Stimulated activated effector memory CD8-positive, alpha-beta T cell treated with anti-CD3 and anti-CD28 coated beads, Interleukin-12 subunit alpha, Interleukin-12 subunit beta, amount 100 ng/mL, for 72 hours (primary cell): ENCODE results near the gene CIB4.

ENCODE experiments used
- ATAC-seq: fragments of 150-1000 bp; cut with Tn5 transposase; 2 replicates; pipeline ENCODE4 v1.10.0; 2021
- DNase-seq, 2 donors: peaks; one replicate each; pipeline ENCODE4 v3.0.0; 2021 to 2022; ENCODE audit warnings: low spot score in 2 of 2
- H3K27ac Mint-ChIP-seq: one replicate; pipeline ENCODE4 v1.8.0; 2022; ENCODE audit warnings: mild to moderate bottlenecking, mixed read lengths
- H3K36me3 Mint-ChIP-seq: one replicate; pipeline ENCODE4 v1.8.0; 2022; ENCODE audit warnings: mild to moderate bottlenecking, mixed read lengths
- H3K4me1 Mint-ChIP-seq: one replicate; pipeline ENCODE4 v1.8.0; 2022; ENCODE audit warnings: mixed read lengths
- H3K4me3 Mint-ChIP-seq: one replicate; pipeline ENCODE4 v1.8.0; 2022; ENCODE audit warnings: mild to moderate bottlenecking, mixed read lengths
- H3K9me3 Mint-ChIP-seq: one replicate; pipeline ENCODE4 v1.8.0; 2022; ENCODE audit warnings: mixed read lengths

CIB4 gene

DNA sequence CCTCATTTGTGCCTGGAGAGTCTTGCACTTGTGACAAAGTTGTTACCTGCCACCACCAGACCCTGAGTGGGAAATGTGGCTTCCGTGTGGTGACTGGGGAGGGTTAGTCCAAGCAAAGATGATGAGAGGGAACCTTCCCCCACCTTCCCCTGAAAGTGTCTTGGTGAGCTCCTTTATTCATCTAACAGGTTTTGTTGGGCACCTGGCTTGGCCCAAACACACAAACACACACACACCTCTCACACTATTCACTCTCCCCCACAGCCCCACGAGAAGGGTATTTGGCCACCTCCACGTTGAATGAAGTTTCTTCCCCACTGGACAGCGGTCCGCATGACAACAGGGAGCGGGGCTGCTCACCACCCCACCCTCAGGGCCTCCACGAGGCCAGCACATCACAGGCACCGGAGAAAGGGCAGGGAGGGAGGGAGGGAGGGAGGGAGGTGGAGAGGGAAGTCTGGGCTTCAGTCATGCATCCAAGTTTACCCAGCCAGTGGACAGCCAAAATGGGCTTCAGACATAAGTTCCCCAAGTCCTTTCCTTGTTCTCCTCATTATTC is 1.4 kb downstream of the CIB4 start:
- no peak for ATAC-seq
- no peak overlapping the region for H3K4me3 Mint-ChIP-seq

DNA sequence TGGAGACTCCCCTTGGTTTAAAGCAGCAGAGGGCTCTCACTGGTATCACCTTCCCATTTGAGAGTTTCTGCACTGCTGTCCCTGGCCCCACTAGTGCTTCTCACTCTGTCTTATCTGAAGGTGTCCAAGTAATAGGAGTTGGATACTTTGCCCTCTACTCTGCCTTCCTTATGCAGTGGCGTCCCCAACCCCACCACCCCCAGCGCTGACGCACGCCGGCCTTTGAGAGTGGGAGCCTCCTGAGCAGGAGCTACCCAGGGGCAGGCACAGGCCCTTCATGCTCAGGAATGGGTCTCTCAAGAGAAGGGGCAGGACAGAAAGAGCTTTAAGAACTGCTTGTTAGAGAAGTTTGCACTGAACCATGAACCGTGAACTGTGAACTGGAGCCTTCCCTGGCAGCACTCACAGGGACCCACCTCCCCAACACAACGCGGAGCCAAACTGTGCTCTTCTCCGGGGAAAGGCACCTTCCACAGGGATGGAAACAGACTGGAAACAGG is 3.3 kb downstream of the CIB4 start:
- Mint-ChIP-seq H3K4me1 (peaks cover 6% of the 10 kb centered on the region), H3K9me3 (no peaks in the 10 kb centered on the region), H3K4me3 (no peak overlapping the region), H3K27ac (no peak overlapping the region), H3K36me3 (no peaks in the 10 kb centered on the region)
- no peak for DNase-seq
- no peak for ATAC-seq

More for the DNA sequence above, 1.4 kb downstream of the CIB4 start:
- no peaks in the 10 kb centered on the region for H3K9me3 Mint-ChIP-seq
- H3K27ac Mint-ChIP-seq: no peak overlapping the region
- no peak for DNase-seq
- H3K4me1 Mint-ChIP-seq: peaks cover 6% of the 10 kb centered on the region
- no peaks in the 10 kb centered on the region for H3K36me3 Mint-ChIP-seq

DNA sequence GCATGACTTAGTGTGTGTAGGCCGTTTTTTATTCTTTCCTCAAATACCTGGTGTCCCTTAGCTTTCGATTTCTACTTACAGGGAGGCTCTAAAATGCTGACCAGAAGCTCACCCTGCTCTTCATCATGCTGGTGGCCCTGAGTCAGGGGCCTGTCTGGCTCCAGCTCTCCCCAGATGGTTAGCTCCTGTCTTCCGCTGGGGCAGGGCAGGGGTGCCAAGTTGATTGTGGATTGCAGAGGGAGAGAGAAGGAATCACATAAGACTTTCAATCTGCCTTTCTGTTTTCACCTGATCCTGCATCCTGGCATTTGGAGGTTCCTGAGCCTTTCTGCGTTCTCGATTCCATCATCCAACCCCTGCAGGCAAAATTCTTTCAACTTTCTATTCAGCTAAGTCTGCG is 4.2 kb downstream of the CIB4 start:
- ATAC-seq (no peak), DNase-seq (no peak)
- Mint-ChIP-seq H3K4me3 (no peak overlapping the region), H3K4me1 (peaks cover 6% of the 10 kb centered on the region), H3K36me3 (no peaks in the 10 kb centered on the region), H3K9me3 (no peaks in the 10 kb centered on the region), H3K27ac (no peak overlapping the region)

DNA sequence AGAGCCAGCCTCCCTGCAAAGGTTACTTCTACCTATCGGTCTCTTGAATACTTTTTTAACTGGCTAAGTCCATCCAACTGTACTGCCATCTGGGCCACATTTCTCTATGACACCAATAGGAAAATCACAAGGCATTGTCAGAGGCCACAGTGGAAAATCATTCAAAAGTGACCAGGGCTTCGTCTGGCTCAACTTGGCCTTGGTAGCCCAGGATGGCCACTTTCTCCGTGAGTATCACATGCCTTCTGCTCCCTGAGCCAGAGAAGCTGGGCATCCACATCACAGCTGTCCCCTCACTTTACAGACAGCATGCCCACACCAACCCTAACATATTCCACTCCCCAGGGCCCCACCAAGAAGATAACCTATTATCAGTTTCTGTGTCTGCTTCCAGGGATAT is 5.8 kb downstream of the CIB4 start:
- DNase-seq (no peak), ATAC-seq (no peak)
- H3K4me1 Mint-ChIP-seq: peaks cover 3% of the 10 kb centered on the region
- no peak overlapping the region for H3K27ac Mint-ChIP-seq
- no peaks in the 10 kb centered on the region for H3K9me3 Mint-ChIP-seq
- H3K4me3 Mint-ChIP-seq: no peak overlapping the region
- H3K36me3 Mint-ChIP-seq: no peaks in the 10 kb centered on the region

DNA sequence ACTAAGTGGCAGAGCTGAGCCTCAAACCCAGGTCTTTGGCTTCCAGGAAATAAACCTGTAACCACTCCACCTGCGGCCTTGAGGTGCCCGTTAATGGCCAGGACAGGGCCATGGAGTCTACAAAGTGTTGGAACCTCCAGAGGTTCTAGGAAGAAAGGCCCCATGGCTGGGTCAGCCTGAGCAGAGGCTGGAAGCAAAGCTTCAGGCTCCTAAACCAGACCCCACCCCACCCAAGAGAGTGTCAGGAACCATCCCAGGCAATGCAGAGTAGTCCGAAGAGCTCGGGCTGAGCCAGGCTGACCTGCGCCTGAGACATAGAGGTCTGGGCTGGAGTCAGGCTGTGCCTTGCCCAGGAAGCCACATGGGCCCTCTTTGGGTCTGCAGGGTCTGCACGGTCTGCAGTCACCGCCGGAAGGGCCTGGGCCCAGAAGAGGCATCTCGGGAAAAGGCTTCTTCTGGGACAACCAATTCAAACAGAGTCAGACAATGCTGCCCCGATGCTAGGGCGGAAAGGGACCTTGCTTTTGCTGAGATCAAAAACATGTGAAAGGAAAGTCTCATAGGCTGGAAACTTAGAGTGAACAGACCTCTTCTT is 6.4 kb downstream of the CIB4 start:
- Mint-ChIP-seq H3K9me3 (no peaks in the 10 kb centered on the region), H3K27ac (no peak overlapping the region), H3K36me3 (no peaks in the 10 kb centered on the region), H3K4me1 (no peaks in the 10 kb centered on the region), H3K4me3 (no peak overlapping the region)
- no peak for DNase-seq
- no peak for ATAC-seq

DNA sequence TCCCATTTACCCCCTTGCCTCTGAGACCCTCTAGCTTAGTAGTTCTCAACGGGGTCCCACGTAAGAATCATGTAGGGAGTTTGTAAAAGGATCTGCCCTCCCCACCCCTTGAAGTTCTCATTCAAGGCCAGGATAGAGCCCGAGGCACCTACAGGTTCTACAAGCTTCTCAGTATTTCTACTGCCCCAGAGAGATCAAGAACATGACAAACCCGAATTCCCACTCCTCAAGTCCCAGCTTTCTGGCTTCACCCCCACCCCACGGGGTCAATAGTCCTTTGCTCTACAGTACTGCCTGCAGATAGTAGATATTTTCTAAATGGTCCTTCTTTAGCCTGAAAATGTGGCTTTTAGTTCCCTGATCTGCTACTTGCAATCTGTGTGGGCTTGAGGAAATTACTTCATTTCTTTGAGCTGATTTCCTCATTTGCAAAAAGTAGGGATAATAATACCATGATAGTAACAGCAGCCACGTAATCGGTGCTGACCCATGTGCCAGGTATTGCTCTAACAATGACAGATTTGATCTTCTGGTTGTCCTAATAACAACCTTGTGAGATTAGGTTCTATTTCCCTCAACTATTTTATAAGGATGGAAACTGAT is 7.1 kb downstream of the CIB4 start:
- DNase-seq (no peak), ATAC-seq (no peak)
- no peaks in the 10 kb centered on the region for H3K36me3 Mint-ChIP-seq
- H3K4me3 Mint-ChIP-seq: no peak overlapping the region
- H3K4me1 Mint-ChIP-seq: no peaks in the 10 kb centered on the region
- H3K9me3 Mint-ChIP-seq: no peaks in the 10 kb centered on the region
- H3K27ac Mint-ChIP-seq: no peak overlapping the region

DNA sequence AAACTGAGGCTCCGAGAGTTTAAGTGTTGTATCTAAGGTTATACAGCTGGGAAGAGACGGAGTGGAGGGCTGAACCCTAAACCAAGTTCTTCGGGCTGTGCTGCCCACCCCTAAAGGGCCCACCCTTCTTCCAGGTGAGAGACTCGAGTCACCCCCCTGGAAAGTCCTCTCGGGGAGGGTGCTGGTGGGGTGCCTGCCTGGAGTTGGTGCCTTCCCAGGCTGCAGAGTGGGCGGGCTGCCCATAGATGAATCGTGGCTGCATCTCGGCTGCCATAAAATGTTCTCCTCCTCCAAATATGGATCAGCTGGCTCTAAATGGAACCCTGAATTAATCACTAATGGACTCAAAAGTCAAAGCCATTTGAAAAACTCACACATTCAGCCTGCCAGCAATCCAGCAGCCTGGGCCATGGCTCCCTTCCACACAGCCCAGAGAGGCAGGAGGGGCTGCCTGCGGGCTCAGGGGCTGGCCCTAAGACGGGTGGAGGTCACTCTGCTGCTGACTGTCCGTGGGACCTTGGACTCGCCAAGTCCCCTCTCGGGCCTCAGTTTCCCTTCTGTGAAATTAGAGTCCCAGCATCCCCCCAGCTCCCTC is 7.7 kb downstream of the CIB4 start:
- ATAC-seq: no peak
- Mint-ChIP-seq H3K36me3 (no peaks in the 10 kb centered on the region), H3K9me3 (no peaks in the 10 kb centered on the region), H3K27ac (no peak overlapping the region), H3K4me1 (no peaks in the 10 kb centered on the region), H3K4me3 (no peak overlapping the region)
- DNase-seq: no peak

DNA sequence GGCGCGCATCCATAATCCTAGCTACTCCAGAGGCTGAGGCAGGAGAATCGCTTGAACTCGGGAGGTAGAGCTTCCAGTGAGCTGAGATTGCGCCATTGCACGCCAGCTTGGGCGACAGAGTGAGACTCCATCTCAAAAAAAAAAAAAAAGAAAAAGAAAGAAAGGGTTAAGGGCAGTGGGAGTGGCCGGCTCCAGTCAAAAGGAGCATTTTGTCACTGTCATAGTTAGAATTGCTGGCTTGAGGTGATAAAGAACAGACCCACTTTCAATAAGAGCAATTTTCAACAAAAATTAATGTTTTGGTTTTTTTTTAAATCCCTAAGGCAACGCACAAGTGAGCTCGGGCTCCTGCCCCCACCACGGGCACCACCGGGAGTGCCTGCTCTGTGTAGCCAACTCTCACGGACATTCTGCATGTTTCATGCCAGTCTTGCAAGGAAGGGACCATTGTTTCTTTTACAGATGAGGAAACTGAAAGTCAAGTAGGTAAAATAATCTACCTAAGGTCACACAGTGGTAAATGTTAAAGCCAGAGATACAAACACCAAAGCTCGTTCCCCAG is 8.5 kb downstream of the CIB4 start:
- H3K4me3 Mint-ChIP-seq: no peak overlapping the region
- no peaks in the 10 kb centered on the region for H3K9me3 Mint-ChIP-seq
- no peak for ATAC-seq
- no peak for DNase-seq
- H3K27ac Mint-ChIP-seq: no peak overlapping the region
- H3K36me3 Mint-ChIP-seq: no peaks in the 10 kb centered on the region
- H3K4me1 Mint-ChIP-seq: peaks cover 4% of the 10 kb centered on the region

DNA sequence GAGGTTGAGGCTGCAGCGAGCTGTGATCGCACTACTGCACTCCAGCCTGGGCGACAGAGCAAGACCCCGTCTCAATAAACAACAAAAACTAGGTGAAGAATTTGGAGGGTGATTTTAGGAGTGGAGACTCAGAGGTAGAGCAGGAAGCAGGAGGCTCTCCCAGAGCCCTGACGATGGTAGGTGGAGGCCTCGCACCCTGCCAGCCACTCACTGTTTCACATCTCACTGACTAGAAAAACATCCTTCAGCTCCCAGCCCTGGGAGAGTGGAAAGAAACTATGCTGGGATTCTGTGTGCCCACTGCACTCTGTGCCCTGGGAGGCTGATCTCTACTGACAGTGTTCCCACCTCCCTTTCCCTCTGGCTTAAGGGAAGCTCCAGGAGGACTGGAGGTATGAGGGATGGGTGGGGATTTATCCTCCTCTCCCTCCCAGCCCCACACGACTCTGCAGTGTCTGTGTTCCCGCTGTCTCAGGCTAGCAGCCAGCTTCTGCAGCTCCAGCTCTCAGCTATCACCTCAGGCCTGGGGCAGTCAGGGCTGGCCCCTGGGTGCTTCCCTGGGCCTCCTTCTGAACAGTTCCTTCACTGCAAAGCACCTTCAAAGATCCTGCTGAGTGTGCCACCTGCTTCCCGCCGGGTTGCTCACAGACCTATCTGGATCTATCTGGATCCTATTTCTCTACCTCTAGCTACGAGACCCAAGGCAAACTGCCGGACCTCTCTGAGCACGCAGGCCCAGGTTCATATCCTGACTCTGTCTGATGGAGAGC is 9.6 kb downstream of the CIB4 start:
- no peak overlapping the region for H3K27ac Mint-ChIP-seq
- peaks cover 6% of the 10 kb centered on the region for H3K4me1 Mint-ChIP-seq
- no peak overlapping the region for H3K4me3 Mint-ChIP-seq
- ATAC-seq (no peak), DNase-seq (no peak)
- no peaks in the 10 kb centered on the region for H3K36me3 Mint-ChIP-seq
- no peaks in the 10 kb centered on the region for H3K9me3 Mint-ChIP-seq

DNA sequence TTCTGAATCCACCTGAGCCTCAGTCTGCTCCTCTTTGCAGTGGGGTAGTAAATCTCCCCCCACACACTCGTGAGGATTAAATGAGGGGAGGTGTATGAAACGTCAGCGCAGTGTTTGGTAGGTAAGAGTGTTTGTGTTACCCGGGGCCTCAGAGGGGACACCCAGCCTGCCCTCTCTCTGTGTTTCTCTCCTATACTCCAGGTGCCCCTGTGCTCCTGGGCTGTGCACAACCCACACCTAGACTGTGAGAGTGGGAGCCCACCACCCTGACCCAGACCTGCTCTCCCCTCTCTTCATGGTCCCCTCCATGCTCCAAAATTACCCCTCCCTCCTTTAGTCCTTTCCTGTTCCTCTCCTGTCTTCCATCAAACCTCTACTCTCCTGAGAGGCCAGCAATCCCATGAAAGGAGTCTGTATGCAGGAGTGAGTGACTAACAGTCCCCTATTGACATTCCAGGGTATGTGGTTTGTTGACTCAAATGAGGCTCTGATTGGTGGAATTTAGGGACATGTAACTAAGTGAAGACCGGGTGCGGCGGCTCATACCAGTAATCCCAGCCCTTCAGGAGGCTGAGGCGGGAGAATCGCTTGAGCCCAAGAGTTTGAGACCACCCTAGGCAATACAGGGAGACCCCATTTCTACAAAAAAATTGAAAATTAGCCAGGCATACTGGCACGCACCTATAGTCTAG is 10.4 kb downstream of the CIB4 start:
- Mint-ChIP-seq H3K4me1 (peaks cover 6% of the 10 kb centered on the region), H3K4me3 (no peak overlapping the region), H3K27ac (no peak overlapping the region), H3K36me3 (no peaks in the 10 kb centered on the region), H3K9me3 (no peaks in the 10 kb centered on the region)
- no peak for ATAC-seq
- no peak for DNase-seq

DNA sequence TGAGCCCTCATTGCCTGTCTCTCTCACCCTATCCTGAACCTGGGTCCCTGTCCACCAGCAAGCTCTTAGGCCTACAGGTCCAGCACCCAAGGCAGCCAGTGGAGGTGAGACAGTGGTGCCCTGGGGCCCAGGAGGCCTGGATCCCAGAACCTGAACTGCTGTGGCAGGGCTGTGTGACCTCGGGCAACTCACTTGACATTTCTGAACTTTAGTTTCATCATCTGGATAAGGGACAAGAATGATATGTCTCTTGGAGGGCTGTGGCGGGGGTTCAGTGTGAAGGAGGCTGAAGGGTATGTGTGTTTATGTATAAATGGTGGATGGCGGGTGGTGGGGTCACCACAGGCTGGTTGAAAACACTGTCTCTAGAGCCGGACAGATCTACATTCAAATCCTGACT is 10.9 kb downstream of the CIB4 start:
- Mint-ChIP-seq H3K4me3 (no peak overlapping the region), H3K9me3 (no peaks in the 10 kb centered on the region), H3K36me3 (no peaks in the 10 kb centered on the region), H3K27ac (no peak overlapping the region), H3K4me1 (peaks cover 6% of the 10 kb centered on the region)
- no peak for DNase-seq
- ATAC-seq: no peak

DNA sequence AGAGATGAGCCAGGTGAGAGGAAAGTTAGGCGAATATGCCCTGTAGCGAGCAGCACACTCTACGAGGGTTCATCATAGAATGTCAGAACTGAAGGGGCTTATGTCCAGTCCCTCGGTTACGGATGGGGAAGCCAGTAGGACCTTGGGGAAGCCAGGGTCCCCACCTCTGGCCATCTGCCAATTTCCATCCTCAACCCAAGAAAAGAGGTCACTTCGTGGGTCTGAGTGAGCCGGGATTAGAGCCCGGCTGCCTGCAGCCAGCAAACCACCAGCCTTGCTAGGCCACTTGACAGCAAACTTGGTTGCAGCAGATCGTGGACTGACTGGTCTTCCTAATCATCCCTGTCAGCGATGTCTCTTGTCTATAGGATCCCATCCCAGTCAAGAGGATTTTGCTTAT is 11.4 kb downstream of the CIB4 start:
- Mint-ChIP-seq H3K36me3 (no peaks in the 10 kb centered on the region), H3K4me1 (peaks cover 6% of the 10 kb centered on the region), H3K9me3 (no peaks in the 10 kb centered on the region), H3K4me3 (no peak overlapping the region), H3K27ac (no peak overlapping the region)
- no peak for DNase-seq
- no peak for ATAC-seq

DNA sequence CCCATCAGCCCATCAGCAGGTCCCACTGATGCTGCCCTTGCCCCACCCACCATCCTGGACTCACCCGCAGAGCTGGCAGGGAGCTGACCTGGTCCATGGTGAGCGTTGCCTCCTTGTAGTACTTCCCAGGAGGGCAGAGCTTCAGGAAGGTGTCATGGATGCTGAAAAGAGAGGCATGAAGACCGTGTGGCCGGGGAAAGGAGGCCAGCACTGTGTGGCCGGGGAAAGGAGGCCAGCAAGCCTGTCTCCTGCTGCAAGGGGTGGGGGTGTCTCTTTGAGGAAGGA is 11.9 kb downstream of the CIB4 start:
- Mint-ChIP-seq H3K4me1 (peaks cover 6% of the 10 kb centered on the region), H3K27ac (no peak overlapping the region), H3K36me3 (no peaks in the 10 kb centered on the region), H3K4me3 (no peak overlapping the region), H3K9me3 (no peaks in the 10 kb centered on the region)
- DNase-seq: no peak
- no peak for ATAC-seq

DNA sequence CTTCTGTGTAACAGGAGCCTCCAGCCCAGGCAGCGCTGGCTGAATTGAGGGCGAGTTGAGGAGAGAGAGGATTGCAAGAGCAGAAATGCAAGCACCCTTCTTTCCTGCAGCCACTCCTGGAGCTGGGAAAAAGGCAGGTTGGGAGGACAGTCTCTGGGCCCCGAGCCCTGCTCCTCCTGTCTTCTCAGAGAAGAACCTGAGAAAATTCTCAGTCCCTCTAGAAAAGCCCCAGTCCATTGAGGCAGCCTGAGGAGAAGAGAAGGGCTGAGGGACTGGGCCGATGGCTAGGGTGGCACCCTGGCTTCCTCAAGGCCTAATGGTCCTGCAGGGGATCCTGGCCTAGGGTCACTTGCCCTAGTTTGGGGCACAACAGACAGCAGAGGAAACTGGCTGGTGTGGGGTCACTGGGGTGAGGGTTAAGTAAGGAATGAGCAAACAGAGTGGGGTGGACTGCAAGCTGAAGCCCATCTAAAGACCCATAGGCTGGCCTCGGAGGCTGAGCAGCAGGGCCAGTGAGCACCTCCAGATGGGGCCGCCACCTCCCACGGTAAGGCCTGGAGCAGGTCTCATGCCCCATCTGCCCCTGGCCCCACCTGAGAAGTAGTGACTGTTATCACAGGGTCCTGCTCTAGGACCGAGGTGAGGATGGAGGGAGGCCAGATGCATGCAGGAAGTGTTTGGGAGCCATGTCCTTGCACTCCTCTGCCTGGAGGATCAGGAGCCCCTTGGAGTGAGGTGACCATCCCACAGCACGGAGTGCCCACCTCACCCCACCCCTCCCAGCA is 12.4 kb downstream of the CIB4 start:
- peaks cover 6% of the 10 kb centered on the region for H3K4me1 Mint-ChIP-seq
- no peak overlapping the region for H3K4me3 Mint-ChIP-seq
- no peaks in the 10 kb centered on the region for H3K9me3 Mint-ChIP-seq
- no peaks in the 10 kb centered on the region for H3K36me3 Mint-ChIP-seq
- no peak for ATAC-seq
- H3K27ac Mint-ChIP-seq: no peak overlapping the region
- no peak for DNase-seq
